ENCODE data around the gene DGKK.

The DGKK gene

DNA sequence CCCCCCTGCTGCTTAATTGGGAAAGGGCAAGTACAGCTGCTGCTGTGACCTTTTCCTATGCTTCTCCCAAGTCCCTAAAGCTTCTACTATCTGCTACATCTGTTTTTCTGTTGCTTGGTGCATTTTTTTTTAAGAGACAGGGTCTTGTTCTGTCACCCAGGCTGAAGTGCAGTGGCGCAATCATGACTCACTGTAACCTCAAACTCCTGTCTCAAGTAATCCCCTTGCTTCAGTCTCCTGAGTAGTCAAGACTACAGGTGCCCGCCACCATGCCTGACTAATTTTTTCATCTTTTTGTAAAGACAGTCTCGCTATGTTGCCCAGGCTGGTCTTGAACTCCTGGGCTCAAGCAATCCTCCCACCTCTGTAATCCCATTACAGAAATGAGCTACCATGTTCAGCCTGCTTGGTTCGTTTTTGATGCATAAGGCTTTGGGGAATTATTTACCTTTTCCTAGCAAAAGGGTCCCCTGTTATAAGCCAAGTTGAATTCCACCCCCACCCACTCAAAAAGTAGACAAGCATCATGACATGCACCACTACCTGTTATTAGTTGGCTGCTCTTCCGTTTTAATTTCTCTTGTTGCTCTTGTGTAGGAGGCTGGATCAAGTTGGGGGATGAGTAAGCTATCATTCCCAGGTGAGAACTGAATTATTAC is 39.6 kb downstream of the DGKK start:
- DNase-seq (ENCODE audit: low read depth), result no peak
- TF ChIP-seq, protein P1, sequence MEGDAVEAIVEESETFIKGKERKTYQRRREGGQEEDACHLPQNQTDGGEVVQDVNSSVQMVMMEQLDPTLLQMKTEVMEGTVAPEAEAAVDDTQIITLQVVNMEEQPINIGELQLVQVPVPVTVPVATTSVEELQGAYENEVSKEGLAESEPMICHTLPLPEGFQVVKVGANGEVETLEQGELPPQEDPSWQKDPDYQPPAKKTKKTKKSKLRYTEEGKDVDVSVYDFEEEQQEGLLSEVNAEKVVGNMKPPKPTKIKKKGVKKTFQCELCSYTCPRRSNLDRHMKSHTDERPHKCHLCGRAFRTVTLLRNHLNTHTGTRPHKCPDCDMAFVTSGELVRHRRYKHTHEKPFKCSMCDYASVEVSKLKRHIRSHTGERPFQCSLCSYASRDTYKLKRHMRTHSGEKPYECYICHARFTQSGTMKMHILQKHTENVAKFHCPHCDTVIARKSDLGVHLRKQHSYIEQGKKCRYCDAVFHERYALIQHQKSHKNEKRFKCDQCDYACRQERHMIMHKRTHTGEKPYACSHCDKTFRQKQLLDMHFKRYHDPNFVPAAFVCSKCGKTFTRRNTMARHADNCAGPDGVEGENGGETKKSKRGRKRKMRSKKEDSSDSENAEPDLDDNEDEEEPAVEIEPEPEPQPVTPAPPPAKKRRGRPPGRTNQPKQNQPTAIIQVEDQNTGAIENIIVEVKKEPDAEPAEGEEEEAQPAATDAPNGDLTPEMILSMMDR (conservative IDR thresholded peaks at IDR 0.05; ENCODE audit: low read length), result no peak
- H3K4me3 ChIP-seq (ENCODE audit: low read length), result no peak overlapping the region

GRCh38 chrX:50428174-50428573 is 42.5 kb downstream of the DGKK start:
- no peak for DNase-seq (ENCODE audit: low read depth)
- TF ChIP-seq, protein P1 (conservative IDR thresholded peaks at IDR 0.05; ENCODE audit: low read length), result no peak
- H3K4me3 ChIP-seq (ENCODE audit: low read length), result no peak overlapping the region

GRCh38 chrX:50407976-50408375 is 62.6 kb downstream of the DGKK start:
- TF ChIP-seq, protein P1 (conservative IDR thresholded peaks at IDR 0.05; ENCODE audit: low read length), result no peak
- DNase-seq (ENCODE audit: low read depth), result no peak
- H3K4me3 ChIP-seq (ENCODE audit: low read length), result no peak overlapping the region

DNA sequence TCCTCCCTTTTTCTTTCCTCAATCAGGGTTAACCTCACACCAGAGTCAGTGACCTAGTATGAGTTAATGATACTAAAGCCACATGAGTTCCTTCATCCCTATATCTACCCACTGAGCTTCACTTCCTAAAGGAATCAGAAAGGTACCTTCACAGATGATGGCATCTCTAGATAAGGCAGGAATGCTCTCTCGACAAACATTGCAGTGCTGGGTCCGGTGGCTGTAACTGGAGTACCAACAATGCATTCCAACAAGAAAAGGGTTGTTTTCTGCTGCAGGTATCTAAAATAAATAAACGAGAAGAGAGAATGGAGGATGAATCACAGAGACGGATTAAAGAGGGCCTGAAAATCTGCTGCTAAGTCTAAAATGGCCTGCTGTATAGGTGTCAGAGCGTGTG is 66.7 kb downstream of the DGKK start:
- DNase-seq (ENCODE audit: low read depth), result no peak

DNA sequence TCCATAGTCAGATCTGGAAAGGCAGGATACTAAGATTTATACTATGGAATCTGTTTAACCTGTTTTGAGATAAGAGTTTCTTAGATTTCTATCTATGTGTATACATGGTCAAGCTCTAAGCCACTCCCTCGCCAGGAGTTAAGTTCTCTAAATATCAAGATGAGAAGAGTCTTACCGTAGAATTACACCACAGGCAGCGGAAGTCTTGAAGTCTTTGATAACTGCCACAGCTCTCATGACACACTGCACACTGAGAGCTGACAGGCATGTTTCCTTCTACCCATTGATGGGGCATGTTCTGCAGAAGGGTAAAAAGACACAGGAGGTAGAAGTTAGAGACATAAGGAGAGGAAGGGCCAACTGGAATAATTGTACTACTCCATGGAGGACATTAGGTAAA is 67.7 kb downstream of the DGKK start:
- DNase-seq (ENCODE audit: low read depth), result no peak
- TF ChIP-seq, protein P1 (conservative IDR thresholded peaks at IDR 0.05; ENCODE audit: low read length), result no peak
- no peak overlapping the region for H3K4me3 ChIP-seq (ENCODE audit: low read length)

More for the DNA sequence above, 66.7 kb downstream of the DGKK start:
- TF ChIP-seq, protein P1 (conservative IDR thresholded peaks at IDR 0.05; ENCODE audit: low read length), result no peak
- no peak overlapping the region for H3K4me3 ChIP-seq (ENCODE audit: low read length)

- TF ChIP-seq, protein P1 (conservative IDR thresholded peaks at IDR 0.05; ENCODE audit: low read length), result no peak
- no peak overlapping the region for H3K4me3 ChIP-seq (ENCODE audit: low read length)
- no peak for DNase-seq (ENCODE audit: low read depth)
Observed at GRCh38 chrX:50393902-50394301, 76.7 kb downstream of the DGKK start.

- TF ChIP-seq, protein P1 (conservative IDR thresholded peaks at IDR 0.05; ENCODE audit: low read length), result no peak
- no peak overlapping the region for H3K4me3 ChIP-seq (ENCODE audit: low read length)
- no peak for DNase-seq (ENCODE audit: low read depth)
Observed at GRCh38 chrX:50386520-50386919, 84.1 kb downstream of the DGKK start.
